ENCODE results near the gene VWA8. TPM values are rescaled to one million over a fixed set of nuclear protein-coding genes. Genes with fewer than 3 reads are reported as not detected.
"Not testable (repeated sequence)": the region's sequence is repeated elsewhere in the genome, so short reads cannot be mapped to it uniquely, and the experiment has no call there.

The VWA8 gene
- total RNA-seq, 1 experiment from 2014 or later, result 7.3 TPM

DNA sequence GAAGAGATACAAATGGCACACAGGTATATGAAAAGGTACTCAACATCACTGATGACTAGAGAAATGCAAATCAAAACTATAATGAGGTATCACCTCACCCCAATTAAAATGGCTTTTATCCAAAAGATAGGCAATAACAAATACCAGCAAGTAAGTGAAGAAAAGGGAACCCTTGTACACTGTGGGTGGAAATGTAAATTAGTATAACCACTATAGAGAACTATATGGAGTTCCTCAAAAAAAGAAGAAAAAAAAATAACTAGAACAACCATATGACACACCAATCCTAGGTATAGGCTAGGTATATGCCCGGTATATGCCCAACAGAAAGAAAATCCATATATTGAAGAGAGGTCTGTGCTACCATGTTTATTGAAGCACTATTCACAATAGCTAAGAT, 150.9 kb downstream of the VWA8 start:
- no peak for DNase-seq (ENCODE audit: low read depth)

DNA sequence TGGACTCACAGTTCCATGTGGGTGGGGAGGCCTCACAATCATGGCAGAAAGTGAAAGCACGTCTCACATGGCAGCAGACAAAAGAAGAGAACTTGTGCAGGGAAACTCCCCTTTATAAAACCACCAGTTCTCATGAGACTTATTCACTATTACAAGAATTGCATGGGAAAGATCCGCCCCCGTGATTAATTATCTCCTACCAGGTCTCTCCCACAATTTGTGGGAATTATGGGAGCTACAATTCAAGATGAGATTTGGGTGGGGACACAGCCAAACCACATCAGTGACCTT, 157.5 kb downstream of the VWA8 start:
- not testable (repeated sequence) for DNase-seq (ENCODE audit: low read depth)

DNA sequence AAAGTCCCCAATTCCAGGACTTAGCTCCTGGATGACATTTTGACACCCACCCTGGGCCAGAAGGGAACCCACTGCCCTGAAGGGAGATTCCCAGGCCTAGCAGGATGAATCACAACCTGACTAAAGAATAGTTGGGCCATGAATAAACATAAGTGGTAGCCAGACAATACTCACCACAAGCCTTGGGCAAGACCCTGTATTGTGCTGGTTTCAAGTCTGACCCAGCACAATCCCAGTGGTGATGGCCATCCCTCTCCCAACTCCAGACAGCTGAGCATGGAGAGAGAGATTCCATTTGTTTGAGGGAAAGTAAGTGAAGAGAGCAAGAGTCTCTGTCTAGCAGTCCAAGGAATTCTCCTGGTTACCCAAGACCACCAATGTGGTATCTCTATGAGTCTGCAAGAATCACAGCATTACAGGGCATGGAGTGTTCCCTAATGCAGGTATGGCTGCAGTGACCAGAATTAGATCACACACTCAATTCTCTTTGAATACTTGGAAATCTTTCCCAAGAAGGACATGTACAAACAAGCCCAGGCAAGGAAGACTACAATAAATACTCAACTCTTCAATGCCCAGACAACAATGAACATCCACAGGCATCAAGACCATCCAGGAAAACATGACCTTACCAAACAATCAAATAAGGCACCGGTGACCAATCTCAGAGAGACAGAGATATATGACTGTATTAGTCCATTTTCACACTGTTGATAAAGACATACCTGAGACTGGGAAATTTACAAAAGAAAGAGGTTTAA, 158.0 kb downstream of the VWA8 start:
- DNase-seq (ENCODE audit: low read depth), result peak; percentile 85

DNA sequence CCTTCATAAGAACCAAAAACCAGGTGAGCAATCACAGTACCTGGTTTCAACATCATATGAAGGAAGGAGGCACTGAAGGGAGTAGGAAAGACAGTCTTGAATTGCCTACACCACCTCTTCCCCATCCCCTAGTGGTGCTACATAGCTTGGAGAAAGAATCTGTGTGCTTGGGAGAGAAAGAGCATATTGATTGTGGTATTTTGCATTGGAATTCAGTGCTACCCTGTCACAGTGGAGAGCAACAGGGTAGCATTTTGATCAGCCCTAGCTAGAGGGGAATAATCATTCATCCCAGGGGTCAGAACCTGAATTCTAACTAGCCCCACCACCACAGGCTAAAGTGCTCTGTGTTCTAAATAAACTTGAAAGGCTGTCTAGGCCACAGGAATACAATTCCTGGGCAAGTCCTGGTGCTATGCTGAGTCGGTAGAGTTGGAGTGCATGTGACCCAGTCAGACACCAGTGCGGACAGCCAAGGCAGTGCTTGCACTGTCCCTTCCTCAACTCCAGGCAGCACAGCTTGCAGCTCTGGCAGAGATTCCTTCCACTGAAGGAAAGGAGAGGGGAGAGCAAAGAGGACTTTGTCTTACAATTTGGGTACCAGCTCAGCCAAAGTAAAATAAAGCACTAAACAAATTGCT, 158.7 kb downstream of the VWA8 start:
- DNase-seq (ENCODE audit: low read depth), result no peak

DNA sequence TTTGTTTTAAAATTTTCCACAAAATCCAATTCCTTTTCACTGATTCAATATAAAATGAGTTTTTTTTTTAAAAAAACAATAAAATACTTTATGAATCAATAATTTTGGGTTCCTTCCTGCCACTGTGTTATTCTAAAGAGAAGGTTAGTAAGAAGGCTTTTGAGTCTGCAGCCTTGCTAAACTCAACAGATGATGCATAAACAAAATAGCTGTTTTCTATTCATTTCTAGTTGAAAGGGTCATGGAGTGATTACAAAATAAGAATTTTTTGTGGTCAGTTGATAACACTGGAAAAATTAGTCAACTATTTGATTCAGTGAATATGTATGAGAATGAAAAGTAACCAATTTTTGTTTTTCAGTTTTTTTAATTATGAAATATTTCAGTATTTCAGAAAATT, 169.9 kb downstream of the VWA8 start:
- DNase-seq (ENCODE audit: low read depth), result no peak

DNA sequence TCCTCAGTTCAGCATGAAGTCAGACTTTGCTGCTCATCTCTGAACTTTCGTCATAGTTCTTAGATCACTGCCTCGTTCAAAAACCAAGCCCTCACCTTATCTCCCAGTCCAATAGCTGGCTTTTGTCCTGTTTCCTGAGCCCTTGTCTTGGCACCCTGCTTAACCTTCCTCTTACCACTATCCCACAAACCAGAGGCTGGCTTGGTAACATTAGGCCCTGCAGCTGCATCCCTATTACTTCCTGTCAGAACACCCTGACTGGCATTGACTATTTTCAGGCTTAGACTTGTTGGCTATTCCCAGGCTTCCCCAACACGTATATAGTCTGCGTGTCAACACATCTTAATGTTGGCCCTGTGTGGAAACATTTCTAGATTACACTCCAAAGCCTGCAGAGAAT, 172.4 kb downstream of the VWA8 start:
- no peak for DNase-seq (ENCODE audit: low read depth)

DNA sequence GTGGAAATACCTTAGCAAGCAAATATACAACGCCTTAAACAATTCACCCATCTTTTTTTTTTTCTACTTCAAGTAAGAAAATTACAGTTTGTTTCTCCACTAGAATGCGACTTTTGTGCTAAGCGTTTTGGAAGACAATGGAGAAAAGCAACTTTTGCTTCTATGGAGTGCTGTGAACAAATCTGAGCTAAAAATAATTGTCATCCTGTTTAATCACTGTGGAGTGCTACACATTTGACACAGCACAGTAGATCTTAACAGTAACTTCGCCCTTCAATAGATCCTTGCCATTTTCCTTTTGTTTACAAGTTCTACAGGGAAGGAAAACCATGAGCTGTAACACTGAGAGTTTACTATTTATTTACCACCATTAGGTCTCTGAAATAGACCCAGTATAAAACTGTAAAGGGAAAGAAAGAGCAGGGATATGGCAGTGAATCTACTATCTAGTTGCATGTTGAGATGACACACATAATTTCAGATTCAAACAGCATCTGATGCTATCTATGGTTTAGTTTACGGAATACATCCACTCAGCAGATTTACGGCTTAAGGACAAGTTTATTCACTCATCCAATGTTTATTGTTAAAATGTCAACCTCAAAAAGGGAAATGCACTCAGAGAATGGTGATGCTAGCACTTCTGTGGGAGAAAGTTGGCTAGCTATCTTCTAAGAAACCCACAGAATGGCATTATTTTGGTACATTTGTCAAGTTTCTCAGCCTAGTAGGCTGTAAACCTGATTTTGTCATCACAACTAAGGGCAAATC, 175.3 kb downstream of the VWA8 start:
- DNase-seq (ENCODE audit: low read depth), result no peak

DNA sequence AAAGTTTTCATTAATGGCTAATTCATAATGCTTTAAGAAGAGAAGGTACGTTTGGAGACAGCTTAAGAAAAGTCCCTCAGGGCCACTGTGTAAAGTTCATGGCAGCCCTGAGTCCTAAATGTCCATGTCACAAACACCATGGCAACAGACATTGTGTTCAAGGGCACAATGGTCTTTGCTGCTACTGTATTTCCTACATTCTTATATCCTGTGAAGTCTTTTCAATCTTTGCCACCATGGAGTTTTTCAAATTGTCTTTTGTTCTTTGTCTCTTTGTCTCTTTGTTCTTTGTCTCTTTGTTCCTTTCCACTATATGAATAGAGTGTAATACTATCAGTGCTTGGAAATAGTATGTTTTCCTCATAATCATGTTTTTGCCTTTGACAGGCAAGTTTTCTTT, 178.8 kb downstream of the VWA8 start:
- DNase-seq (ENCODE audit: low read depth), result no peak

DNA sequence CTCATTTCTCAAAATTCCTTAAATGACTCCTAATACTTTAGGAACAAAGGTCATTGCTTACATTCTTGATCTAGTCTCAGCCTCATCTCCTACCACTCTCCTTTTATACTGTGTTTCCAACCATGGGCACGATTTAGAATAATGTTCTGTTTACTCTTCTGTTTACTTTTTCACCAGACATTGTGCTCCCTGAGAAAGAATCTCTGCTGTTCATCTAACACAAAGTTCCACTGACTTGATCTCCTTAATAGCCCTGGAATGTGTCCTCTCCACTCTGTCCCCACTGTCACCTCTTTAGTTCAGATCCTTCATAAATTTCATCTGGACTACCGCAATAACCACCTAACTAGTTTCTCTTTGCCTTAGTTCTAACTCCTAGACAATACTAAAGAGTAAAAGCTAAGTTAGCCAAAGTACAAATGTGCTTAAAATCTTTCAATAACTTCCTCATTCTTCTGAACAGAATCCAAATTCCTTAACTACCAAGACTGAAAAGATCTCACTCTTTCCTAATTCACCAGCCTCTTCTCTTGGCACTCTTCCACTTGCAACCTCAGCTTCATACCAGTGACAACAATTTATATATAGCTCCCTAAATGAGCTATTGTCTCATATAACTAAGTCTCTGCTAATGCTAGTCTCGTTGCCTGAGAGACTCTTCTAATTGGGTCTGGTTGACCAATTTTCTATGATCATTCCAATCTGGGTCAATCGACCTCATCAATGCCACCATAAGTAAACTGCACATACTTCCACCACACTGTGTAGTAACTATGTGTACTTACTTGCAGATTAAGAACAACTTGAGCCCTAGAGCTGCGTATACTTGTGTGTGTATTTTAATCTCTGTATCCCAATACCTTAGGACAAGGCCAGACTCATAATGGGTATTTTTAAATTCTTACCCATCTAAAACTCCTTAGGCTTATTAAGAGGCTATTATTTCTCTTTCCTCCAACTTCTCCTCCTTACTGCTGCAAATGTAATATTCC, 179.9 kb downstream of the VWA8 start:
- DNase-seq (ENCODE audit: low read depth), result peak; percentile 20

DNA sequence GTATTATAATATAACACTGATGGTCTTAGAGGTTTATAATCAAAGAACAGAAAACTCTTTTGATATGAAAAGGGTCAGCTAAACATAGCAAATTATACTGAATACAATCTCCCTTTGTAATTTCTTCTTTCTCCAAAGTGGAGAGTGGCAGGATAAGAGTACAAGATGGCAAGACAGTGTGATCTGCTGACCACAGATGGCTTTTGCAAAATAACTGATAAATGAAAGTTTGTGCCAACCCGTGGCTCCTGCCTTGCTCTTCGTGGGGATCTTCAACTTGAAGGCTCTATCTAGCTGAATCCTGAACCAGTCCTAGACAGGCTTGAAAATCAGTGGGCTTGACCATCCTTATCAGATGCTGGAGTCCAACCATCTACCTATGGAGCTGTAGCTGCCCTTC, 185.7 kb downstream of the VWA8 start:
- DNase-seq (ENCODE audit: low read depth), result no peak

DNA sequence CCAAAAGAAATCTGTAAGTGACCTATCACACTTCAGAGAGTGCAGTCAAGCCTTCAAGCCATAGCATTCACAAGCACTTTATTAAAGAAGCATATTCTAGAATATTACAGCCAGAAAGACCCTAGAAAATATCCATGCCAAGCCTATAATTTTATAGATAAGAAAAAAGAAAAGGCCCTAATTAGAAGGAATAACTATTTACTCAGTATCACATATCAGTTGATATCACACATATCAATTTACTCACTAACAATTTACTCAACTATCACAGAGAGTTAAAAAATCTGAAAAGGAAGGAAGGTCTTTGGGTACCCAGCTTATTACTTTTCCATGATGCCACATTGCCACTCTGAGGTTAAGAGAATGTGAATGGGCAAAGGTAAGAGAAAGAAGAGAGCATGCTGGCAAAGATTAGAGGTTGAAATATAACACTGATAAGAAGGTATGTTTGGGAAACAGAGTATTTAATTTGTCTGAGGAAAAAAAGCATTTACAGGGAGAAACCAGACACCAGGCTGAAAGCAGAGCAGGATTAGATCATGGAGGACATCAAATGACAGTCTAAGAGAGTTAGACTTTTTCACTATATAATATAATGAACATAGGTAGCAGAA, 186.2 kb downstream of the VWA8 start:
- no peak for DNase-seq (ENCODE audit: low read depth)

DNA sequence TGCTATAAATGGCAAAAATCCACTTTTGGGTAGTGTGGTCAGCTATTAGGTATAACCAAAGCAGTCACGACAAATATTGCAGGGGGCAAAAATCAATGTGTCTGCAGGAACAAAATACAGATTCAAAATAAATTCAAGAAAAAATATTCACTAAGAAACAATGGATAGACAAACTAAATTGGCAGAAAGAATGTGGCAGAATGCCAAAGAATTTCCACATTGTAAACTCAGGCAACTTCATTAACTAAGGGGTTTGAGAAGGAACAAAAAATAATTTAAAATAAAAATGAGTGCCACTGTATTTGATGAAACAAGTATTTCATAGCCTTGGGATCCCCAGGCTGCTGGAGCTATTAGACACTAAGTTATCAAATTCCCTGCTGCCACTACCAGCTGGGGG, 193.1 kb downstream of the VWA8 start:
- no peak for DNase-seq (ENCODE audit: low read depth)

DNA sequence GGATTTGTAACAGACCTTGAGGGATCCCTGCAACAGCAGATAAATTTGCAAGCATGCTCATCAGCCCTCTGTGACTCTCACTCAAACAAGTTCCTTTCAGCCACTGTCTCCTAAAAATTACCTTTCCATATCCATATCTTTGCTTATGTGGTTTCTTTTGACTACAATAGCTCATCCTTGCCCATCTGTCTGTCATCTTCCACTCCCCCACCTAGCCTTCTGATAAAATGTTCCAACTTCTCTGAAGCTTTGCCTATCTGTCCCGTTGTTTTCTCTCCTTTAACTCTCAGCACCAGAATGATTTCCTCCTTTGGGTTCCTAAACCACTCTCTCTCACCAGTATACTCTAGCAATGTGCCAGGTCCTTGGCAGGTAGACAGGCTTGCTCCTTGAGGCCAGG, 194.5 kb downstream of the VWA8 start:
- no peak for DNase-seq (ENCODE audit: low read depth)

DNA sequence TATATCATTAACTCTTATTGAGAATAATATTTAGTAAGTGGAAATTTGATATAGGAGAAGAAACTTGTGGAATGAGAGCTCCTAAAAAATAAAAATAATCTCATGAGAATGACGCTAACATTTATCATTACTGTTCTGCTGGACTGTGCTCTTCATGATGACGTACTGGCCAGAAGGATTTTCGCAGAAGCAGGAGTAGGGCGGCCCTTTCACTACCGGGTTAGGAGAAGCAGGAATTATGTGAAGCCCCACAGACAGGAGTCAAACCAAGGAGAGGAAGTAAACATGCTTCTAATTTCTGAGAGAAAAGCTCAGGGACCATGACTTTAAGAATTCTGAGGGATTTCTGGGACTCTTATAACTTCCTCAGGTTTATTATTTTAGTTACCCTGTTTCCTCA, 195.1 kb downstream of the VWA8 start:
- no peak for DNase-seq (ENCODE audit: low read depth)

DNA sequence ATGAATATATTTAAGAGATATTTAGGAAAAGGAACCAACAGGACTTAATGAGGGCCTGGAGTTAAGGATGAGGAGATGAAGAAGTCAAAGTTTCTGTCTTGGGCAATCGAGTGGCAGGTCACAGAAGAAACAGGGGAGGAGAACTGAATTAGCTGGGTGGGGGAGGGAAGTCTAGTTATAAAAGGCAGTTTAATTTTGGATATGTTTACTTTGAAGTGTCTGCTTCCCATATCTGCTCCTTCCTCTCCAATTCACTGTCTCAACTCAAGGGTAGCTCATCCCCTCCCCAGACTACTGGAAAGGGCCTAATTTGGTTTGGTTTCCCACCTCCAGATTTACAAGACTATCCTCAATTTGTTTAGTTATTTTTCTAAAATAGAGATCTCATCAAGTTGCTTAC, 195.9 kb downstream of the VWA8 start:
- DNase-seq (ENCODE audit: low read depth), result no peak

DNA sequence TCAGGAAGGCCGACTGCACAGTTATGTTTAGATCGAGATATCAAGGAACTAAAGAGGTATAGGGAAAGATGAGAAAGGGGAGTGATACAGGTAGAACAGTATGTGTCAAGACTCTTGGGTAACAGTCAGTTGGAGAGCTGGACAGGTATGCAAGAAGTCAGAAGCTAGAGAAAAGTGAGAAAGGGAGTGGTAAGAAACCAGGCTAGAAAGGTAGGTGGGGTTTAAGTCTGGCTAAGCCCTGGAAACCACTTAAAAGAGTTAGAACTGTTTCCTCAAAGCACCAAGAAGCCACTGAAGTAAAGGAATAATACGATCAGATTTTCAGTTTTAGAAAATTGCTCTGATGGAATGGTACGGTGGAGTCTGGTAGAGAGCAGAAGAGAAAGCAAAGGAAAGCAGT, 196.4 kb downstream of the VWA8 start:
- DNase-seq (ENCODE audit: low read depth), result no peak

DNA sequence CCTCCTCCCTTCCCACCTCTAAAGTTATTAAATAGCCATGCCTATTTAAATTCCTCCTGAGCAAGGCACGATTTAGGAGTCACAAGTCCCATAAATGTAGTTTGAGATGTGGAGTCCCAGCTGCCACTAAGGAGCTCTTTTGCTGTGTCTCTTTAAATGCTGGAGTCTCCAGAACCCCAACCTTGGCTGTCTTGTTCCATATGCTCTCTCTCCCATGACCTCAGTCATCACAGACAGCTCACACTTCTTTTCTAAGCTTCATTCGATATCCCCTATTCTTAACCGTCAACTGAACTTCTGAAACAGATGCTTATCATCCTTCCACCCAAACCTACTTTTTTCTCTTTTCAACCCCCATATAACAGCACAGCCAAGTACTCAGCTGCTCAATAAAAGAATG, 197.1 kb downstream of the VWA8 start:
- no peak for DNase-seq (ENCODE audit: low read depth)

DNA sequence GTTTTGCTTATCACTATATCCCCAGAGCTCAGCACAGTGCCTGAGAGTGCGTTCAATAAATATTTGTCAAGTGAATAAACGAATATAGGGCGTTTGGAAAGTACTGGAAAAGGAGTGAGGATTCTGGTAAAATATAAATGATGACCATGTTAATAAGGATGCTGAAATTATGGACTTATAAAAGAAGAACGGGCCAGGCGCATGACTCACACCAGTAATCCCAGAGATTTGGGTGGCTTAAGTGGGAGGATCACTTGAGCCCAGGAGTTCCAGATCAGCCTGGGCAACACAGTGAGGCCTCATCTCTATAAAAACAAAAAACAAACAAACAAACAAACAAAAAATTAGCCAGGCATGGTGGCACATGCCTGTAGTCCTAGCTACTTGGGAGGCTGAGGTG, 198.1 kb downstream of the VWA8 start:
- no peak for DNase-seq (ENCODE audit: low read depth)

DNA sequence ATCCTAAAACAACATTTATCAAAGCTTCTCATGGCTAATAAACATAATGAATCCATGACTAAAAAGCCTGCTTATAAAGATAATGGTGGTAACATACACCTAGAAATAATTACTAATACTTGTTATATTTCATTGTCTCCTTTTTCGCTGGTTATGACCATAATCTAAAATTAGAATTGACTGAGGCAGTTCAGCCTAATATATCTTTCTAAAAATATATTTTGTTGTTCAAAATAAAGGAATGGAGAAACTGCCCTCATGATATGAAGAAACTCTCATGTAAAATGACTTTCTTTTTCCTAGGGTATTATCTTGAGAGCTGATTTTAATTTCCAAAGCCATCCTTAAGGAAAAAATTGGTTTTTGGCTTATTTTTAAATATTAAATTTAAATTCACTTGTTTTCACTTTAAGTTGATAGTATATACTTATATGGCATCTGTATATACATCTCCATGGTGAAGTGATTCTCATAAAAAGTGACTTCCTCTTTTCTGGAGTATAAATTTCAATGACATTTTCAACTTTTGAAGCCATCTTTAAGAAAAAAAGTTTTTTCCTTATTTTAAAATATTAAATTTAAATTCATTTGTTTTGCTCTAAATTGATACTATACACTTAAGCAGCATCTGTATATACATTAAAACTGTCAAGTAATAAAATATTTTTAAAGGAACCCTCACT, 204.6 kb downstream of the VWA8 start:
- no peak for DNase-seq (ENCODE audit: low read depth)

DNA sequence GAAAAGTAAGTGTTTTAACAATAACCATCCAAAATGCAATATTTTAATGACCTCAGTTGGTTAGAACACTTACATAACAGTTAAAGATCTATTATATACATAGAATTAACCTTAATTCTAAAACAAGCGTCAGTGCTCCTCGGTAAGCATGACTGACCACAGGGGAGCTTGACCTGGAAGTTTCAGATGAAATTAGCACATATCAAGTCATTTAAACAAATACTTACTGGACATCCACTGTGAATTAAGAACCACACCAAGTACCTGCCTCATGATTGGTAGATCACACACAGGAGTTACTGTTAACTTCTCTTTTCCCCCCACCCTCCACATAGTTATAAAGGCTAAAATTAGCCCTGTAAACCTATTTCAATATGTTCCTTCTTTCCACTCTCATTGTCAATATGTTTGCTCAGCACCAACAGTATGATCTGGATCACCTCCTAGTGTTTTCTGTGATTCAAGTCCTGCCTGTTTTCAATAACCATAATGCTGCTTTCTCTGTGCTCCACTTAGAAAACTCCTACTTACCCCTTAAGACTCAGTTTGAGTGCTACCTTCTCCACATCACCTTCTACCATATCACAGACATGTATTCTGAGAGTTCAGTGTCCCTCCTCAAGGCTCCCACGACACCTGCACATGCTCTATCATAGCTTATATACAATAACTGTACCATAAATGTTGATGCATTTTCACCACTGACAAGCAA, 209.0 kb downstream of the VWA8 start:
- no peak for DNase-seq (ENCODE audit: low read depth)

All from HT1080 (cell line).